Caki2 (cell line): ENCODE measurements around the gene CUL9. TPM values are rescaled to one million over a fixed set of nuclear protein-coding genes. Genes with fewer than 3 reads are reported as not detected.
A peak's percentile ranks its signal among the peaks of the same experiment; 100 is the strongest.

Experiments
- DNase-seq: peaks from one replicate; pipeline ENCODE4 v3.0.0-alpha.2; 2015; ENCODE audit warnings: low read depth
- in situ Hi-C: cut with HindIII; loops from 2 replicates; pipeline ENCODE4 v1.10.0; 2016; ENCODE audit warnings: low sequenced_read_pairs, low pct_unique_long_range_greater_than_20kb, mixed read lengths
- total RNA-seq: library from RNA; depleted of rRNA; stranded (reverse); fragments of >200 nt; shearing (Covaris generic); gene quantifications from 2 replicates; pipeline ENCODE4 v1.2.3, GENCODE V29; 2014; ENCODE audit warnings: low replicate concordance

Gene CUL9
- total RNA-seq, 1 experiment from 2014 or later: 15.7 TPM

GRCh38 chr6:43243664-43244321 lies 61.8 kb downstream of the CUL9 start:
- in situ Hi-C loops: no loop called here
- DNase-seq: no peak

GRCh38 chr6:43246301-43247113 lies 64.5 kb downstream of the CUL9 start:
- in situ Hi-C loops: no loop called here

GRCh38 chr6:43247114-43247999 lies 65.4 kb downstream of the CUL9 start:
- DNase-seq: no peak
- in situ Hi-C loops: no loop called here

More at GRCh38 chr6:43246301-43247113, 64.5 kb downstream of the CUL9 start:
- peak; percentile 96 for DNase-seq

GRCh38 chr6:43248101-43248500 lies 66.1 kb downstream of the CUL9 start:
- in situ Hi-C loops: no loop called here

DNA sequence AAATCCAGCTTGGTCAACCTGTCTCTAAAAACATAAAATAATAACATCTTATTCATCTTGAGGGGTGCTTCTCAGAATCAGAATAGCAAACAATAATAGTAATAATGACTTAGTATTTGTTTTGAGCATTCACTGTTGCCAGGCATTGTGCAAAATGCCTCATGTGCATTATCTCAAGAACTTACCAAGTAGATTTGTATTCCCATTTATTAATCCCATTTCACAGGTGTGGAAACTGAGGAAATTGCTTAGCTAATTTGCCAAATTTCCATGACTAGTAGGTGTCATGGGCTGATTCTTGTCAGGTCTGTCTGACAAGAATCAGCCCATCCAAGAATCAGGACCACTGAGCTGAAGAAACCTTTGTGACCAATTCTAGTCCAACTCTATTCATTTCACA lies 66.8 kb downstream of the CUL9 start:
- DNase-seq: no peak
- in situ Hi-C loops: no loop called here

More at GRCh38 chr6:43248101-43248500, 66.1 kb downstream of the CUL9 start:
- DNase-seq: no peak

GRCh38 chr6:43250992-43251373 lies 69.0 kb downstream of the CUL9 start:
- in situ Hi-C loops: no loop called here
- DNase-seq: no peak

DNA sequence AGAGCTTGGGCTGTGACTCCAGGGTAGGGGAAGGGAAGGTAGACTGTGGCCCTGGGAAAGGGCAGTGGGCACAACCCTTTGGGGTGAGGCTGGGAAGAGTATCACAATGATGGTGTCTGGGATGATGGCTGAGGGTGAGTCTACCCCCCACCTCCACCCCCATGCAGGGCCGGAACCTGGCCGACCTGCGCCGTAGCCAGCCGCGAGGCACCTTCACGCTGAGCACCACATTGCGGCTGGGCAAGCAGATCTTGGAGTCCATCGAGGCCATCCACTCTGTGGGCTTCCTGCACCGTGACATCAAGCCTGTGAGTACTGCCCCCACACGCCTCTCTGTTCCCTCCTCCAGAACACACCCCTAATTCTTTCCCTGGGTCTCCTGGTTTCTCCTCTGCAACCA lies 71.4 kb downstream of the CUL9 start:
- no peak for DNase-seq
- in situ Hi-C loops: no loop called here

GRCh38 chr6:43254138-43254817 lies 72.3 kb downstream of the CUL9 start:
- in situ Hi-C loops: no loop called here
- DNase-seq: no peak

GRCh38 chr6:43254846-43255245 lies 72.8 kb downstream of the CUL9 start:
- in situ Hi-C loops: no loop called here
- no peak for DNase-seq

DNA sequence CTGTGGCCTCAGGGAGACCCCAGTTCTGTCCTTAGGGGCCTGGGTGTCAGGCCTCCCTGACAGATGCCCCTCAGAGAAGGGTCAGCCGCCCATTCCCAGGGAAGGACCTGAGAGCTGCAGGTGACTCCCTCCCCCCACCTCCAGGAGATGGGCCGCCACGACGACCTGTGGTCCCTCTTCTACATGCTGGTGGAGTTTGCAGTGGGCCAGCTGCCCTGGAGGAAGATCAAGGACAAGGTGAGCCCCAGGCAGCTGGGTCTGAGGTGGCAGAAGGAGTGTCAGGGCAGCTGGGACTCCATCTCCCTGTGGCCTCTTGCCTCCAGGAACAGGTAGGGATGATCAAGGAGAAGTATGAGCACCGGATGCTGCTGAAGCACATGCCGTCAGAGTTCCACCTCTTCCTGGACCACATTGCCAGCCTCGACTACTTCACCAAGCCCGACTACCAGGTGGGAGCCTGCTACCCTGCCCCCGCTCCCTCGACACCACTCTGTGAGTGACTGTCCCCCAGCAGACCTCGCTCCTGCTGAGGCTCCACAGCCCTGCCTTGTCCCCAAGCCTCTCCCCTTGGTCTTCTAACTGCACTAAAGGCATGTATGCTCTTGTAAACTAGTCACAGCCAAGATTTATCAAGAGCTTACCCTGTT lies 73.5 kb downstream of the CUL9 start:
- in situ Hi-C loops: no loop called here
- DNase-seq: no peak

- in situ Hi-C loops: no loop called here
Observed at GRCh38 chr6:43256670-43257366, 74.8 kb downstream of the CUL9 start.

GRCh38 chr6:43257367-43258145 lies 75.6 kb downstream of the CUL9 start:
- in situ Hi-C loops: no loop called here

More at GRCh38 chr6:43256670-43257366, 74.8 kb downstream of the CUL9 start:
- DNase-seq: no peak

DNA sequence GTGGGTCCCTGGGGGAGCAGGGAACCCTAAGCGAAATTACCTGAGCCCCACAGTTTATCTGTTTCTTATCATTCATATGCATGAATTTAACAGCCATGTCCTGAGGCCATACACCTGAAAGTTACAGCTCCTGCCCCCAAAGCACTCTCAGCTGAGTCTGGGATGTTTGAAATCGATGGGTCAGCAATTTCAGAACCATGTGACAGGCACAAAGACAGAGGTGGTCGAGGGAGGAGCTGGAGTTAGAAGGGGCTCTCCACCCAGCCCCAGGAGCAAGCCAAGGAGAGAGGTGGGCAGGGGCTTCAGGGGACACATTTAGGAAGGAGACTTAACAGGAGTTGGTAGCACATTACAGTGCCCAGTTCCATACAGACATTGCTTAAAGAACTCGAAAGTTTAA lies 76.2 kb downstream of the CUL9 start:
- DNase-seq: no peak
- in situ Hi-C loops: no loop called here

More at GRCh38 chr6:43257367-43258145, 75.6 kb downstream of the CUL9 start:
- no peak for DNase-seq

- DNase-seq: no peak
- in situ Hi-C loops: no loop called here
Observed at GRCh38 chr6:43258807-43259686, 77.1 kb downstream of the CUL9 start.

GRCh38 chr6:43260791-43261190 lies 78.8 kb downstream of the CUL9 start:
- no peak for DNase-seq
- in situ Hi-C loops: no loop called here

DNA sequence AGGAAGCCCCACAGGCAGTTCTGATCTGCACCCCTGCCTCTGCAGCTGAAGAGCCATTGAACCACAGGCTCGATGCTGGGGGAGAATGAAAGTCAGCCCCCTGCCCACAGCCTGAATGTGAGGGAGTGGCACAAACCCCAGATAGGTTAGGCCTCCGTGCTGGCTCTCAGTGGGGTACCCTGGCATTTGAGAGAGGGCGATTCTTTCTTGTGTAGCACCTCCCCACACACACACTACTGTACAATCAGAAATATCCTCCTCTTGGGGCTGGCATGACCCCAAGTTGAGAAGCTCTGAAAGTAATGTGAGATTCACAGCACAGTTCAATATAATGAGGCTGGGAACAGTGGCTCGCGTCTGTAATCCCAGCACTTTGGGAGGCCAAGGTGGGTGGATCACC lies 79.2 kb downstream of the CUL9 start:
- no peak for DNase-seq
- in situ Hi-C loops: no loop called here
